H1 (cell line): ENCODE results near the gene SGK1. TPM values are rescaled to one million over a fixed set of nuclear protein-coding genes. Genes with fewer than 3 reads are reported as not detected.
"Not testable (repeated sequence)": the region's sequence is repeated elsewhere in the genome, so short reads cannot be mapped to it uniquely, and the experiment has no call there.

Source experiments
- CTCF ChIA-PET: fragments of 300-600 bp; sonication (Branson Sonifier 250); formaldehyde crosslinking; loops from one replicate; lab custom pipeline; 2021; ENCODE audit not compliant: partially characterized antibody; lab: Charles Lee
- POLR2A ChIA-PET: fragments of 300-600 bp; sonication (Branson Sonifier 250); formaldehyde crosslinking; loops from one replicate; lab custom pipeline; 2021; ENCODE audit warnings: inconsistent platforms; ENCODE audit not compliant: partially characterized antibody; lab: Charles Lee
- DNase-seq, 2 experiments: peaks; one replicate each; pipeline versions ENCODE4 v3.0.0 to v3.0.0-alpha.2; 2010 to 2022; ENCODE audit warnings: low spot score in 2 of 2, low read depth in 1 of 2, mixed read lengths in 1 of 2
- FAIRE-seq: peaks from 2 replicates; lab custom pipeline; 2011; peaks lifted over from hg19 to GRCh38; lab: Jason Lieb, UNC
- H2AFZ ChIP-seq: 2 replicates; pipeline ENCODE4 v1.8.1; 2012; ENCODE audit warnings: low read length, inconsistent platforms
- H2AK5ac ChIP-seq: 2 replicates; pipeline ENCODE4 v1.6.1; 2013; ENCODE audit warnings: low read depth, low read length
- H2BK120ac ChIP-seq: replicated peaks from 2 replicates; pipeline ENCODE3; 2013; ENCODE audit warnings: low read depth, low read length, inconsistent platforms
- H2BK12ac ChIP-seq: 2 replicates; pipeline ENCODE4 v1.6.1; 2013; ENCODE audit warnings: low read depth, low read length
- H2BK15ac ChIP-seq: 2 replicates; pipeline ENCODE4 v1.6.1; 2013; ENCODE audit warnings: low read length
- H2BK20ac ChIP-seq: 2 replicates; pipeline ENCODE4 v1.6.1; 2013; ENCODE audit warnings: low read length
- H2BK5ac ChIP-seq: 2 replicates; pipeline ENCODE4 v1.6.1; 2013; ENCODE audit warnings: low read depth, low read length
- H3K14ac ChIP-seq: 2 replicates; pipeline ENCODE4 v1.6.1; 2013; ENCODE audit warnings: inconsistent platforms; ENCODE audit not compliant: insufficient read length
- H3K18ac ChIP-seq: 2 replicates; pipeline ENCODE4 v1.6.1; 2013; ENCODE audit warnings: low read length; ENCODE audit errors: extremely low read depth
- H3K23ac ChIP-seq: 2 replicates; pipeline ENCODE4 v1.6.1; 2013; ENCODE audit warnings: inconsistent platforms; ENCODE audit not compliant: insufficient read length
- H3K23me2 ChIP-seq: 2 replicates; pipeline ENCODE4 v1.6.1; 2013; ENCODE audit warnings: low read depth, low read length
- H3K27ac ChIP-seq: 2 replicates; pipeline ENCODE4 v1.6.1; 2011; ENCODE audit warnings: low read depth, low read length, inconsistent platforms
- H3K27me3 ChIP-seq, 4 experiments: replicated peaks in 1 of 4; 1 replicate in 1 of 4; 2 replicates in 3 of 4; pipeline versions ENCODE4 v1.6.1 to v1.8.1; 2011 to 2013; ENCODE audit warnings: low read length in 3 of 4, mild to moderate bottlenecking in 3 of 4, inconsistent platforms in 2 of 4, mixed read lengths in 2 of 4, moderate library complexity in 1 of 4; ENCODE audit not compliant: control insufficient read depth in 3 of 4, insufficient read depth in 3 of 4; ENCODE audit errors: extremely low read depth in 1 of 4
- H3K36me3 ChIP-seq, 4 experiments: 2 replicates each; pipeline versions ENCODE4 v1.6.1 to v1.8.1; 2011 to 2013; ENCODE audit warnings: mild to moderate bottlenecking in 4 of 4, low read length in 3 of 4, moderate library complexity in 2 of 4, control low read depth in 1 of 4, inconsistent platforms in 1 of 4; ENCODE audit not compliant: insufficient read depth in 4 of 4, control insufficient read depth in 2 of 4
- H3K4ac ChIP-seq: replicated peaks from 2 replicates; pipeline ENCODE3; 2013; ENCODE audit warnings: low read length, low read depth, mixed read lengths, inconsistent platforms; ENCODE audit not compliant: insufficient read length
- H3K4me1 ChIP-seq, 4 experiments: replicated peaks in 1 of 4; 1 replicate in 1 of 4; 2 replicates in 3 of 4; pipeline versions ENCODE4 v1.6.1 to v1.8.1; 2011 to 2013; ENCODE audit warnings: low read length in 3 of 4, inconsistent platforms in 2 of 4, mixed read lengths in 1 of 4; ENCODE audit not compliant: insufficient read depth in 4 of 4, control insufficient read depth in 3 of 4
- H3K4me2 ChIP-seq, 2 experiments: 2 replicates each; pipeline versions ENCODE4 v1.6.1 to v1.8.1; 2011 to 2013; ENCODE audit warnings: low read depth in 2 of 2, low read length in 2 of 2, control low read depth in 1 of 2, inconsistent platforms in 1 of 2, mild to moderate bottlenecking in 1 of 2; ENCODE audit not compliant: insufficient read depth in 1 of 2
- H3K4me3 ChIP-seq, 4 experiments: fragments of 200-600, 300-600 bp in 1 of 4; sonication (generic), shearing (Covaris generic), sonication (Bioruptor Twin) in 1 of 4; 2 replicates each; pipeline versions ENCODE4 v1.5.1 to v1.8.1; 2011 to 2016; ENCODE audit warnings: low read length in 4 of 4, low read depth in 3 of 4, control low read depth in 2 of 4, inconsistent platforms in 2 of 4, mild to moderate bottlenecking in 2 of 4, mixed read lengths in 1 of 4, moderate library complexity in 1 of 4; ENCODE audit not compliant: insufficient read depth in 2 of 4; ENCODE audit errors: extremely low read depth in 1 of 4
- H3K56ac ChIP-seq: replicated peaks from 2 replicates; pipeline ENCODE3; 2013; ENCODE audit warnings: low read depth, mild to moderate bottlenecking, mixed read lengths, low read length, inconsistent platforms; ENCODE audit not compliant: insufficient read length
- H3K79me1 ChIP-seq: 2 replicates; pipeline ENCODE4 v1.6.1; 2013; ENCODE audit warnings: low read depth, low read length, control low read depth
- H3K79me2 ChIP-seq, 2 experiments: 2 replicates each; pipeline versions ENCODE4 v1.6.1 to v1.8.1; 2012 to 2013; ENCODE audit warnings: low read length in 2 of 2, mild to moderate bottlenecking in 2 of 2, inconsistent platforms in 1 of 2; ENCODE audit not compliant: insufficient read depth in 2 of 2, control insufficient read depth in 1 of 2
- H3K9ac ChIP-seq, 4 experiments: replicated peaks in 1 of 4; 1 replicate in 1 of 4; 2 replicates in 3 of 4; pipeline versions ENCODE4 v1.6.1 to v1.8.1; 2011 to 2013; ENCODE audit warnings: low read depth in 3 of 4, low read length in 3 of 4, control low read depth in 2 of 4, mild to moderate bottlenecking in 2 of 4, moderate library complexity in 2 of 4, inconsistent platforms in 1 of 4; ENCODE audit errors: extremely low read depth in 1 of 4
- H3K9me3 ChIP-seq, 2 experiments: 2 replicates each; pipeline versions ENCODE4 v1.6.1 to v1.8.1; 2012 to 2013; ENCODE audit warnings: mild to moderate bottlenecking in 2 of 2, moderate library complexity in 2 of 2, control low read depth in 1 of 2, inconsistent platforms in 1 of 2, low read depth in 1 of 2, low read length in 1 of 2, mixed read lengths in 1 of 2; ENCODE audit not compliant: insufficient read depth in 2 of 2
- H4K20me1 ChIP-seq, 2 experiments: replicated peaks in 1 of 2; 2 replicates each; pipeline versions ENCODE3 to v1.8.1; 2011 to 2013; ENCODE audit warnings: inconsistent platforms in 2 of 2, low read length in 2 of 2, mild to moderate bottlenecking in 1 of 2; ENCODE audit not compliant: insufficient read depth in 2 of 2, control insufficient read depth in 1 of 2
- H4K5ac ChIP-seq: 2 replicates; pipeline ENCODE4 v1.6.1; 2013; ENCODE audit warnings: low read length, low read depth, mixed read lengths, inconsistent platforms; ENCODE audit not compliant: insufficient read length
- H4K8ac ChIP-seq: 2 replicates; pipeline ENCODE4 v1.8.0; 2013; ENCODE audit warnings: mild to moderate bottlenecking, moderate library complexity, low read length, inconsistent platforms; ENCODE audit not compliant: insufficient read depth; ENCODE audit errors: extremely low read depth
- H4K91ac ChIP-seq: replicated peaks from 2 replicates; pipeline ENCODE3; 2013; ENCODE audit warnings: low read length, mixed read lengths, inconsistent platforms; ENCODE audit not compliant: insufficient read length
- WGBS, 2 experiments: shearing (Covaris generic) in 1 of 2; methylation state at CpG; one replicate each; pipeline versions ENCODE4 v1.1.6 to v1.1.7; 2013 to 2015; ENCODE audit warnings: low lambda C conversion rate in 2 of 2, mixed read lengths in 2 of 2, inconsistent platforms in 1 of 2, low coverage in 1 of 2, missing lambda C conversion rate in 1 of 2; ENCODE audit not compliant: insufficient replicate concordance in 2 of 2, insufficient coverage in 1 of 2, insufficient read length in 1 of 2; ENCODE audit errors: extremely low coverage in 1 of 2, missing lambda C conversion rate in 1 of 2; 5-methylcytosine and 5-hydroxymethylcytosine counted together
- polyA plus RNA-seq, 7 experiments: library from polyadenylated mRNA; depleted of rRNA in 3 of 7; stranded (reverse) in 5 of 7; unstranded in 2 of 7; fragments of >200 nt in 5 of 7; fragments of 200-250 nt in 2 of 7; gene quantifications; 1 replicate in 5 of 7; 2 replicates in 1 of 7; 4 replicates in 1 of 7; pipeline versions ENCODE4 v1.2.1 to v1.2.3, GENCODE V29; 2011 to 2013; ENCODE audit warnings: missing spikeins in 2 of 7, mixed read lengths in 2 of 7
- total RNA-seq: library from RNA; stranded (reverse); fragmentation: NEBNext Ultra II Directional; extraction: Animal tissue kit (Norgen Biotek cat#: 25700); gene quantifications from 2 replicates; pipeline ENCODE4 v1.2.1, GENCODE V29; 2021

Gene SGK1
- total and polyA plus RNA-seq, 2 of the 8 experiments (the other 6 are each of a cell fraction or from before 2014, with no cell fraction given), result 14.5 to 18.4 TPM

- H2AFZ ChIP-seq, H3K9ac ChIP-seq, H3K4me3 ChIP-seq, H3K27ac ChIP-seq, H3K4ac ChIP-seq, H3K79me2 ChIP-seq, H3K4me2 ChIP-seq, H3K4me1 ChIP-seq, H2BK5ac ChIP-seq, FAIRE-seq, POLR2A ChIA-PET, H3K27me3 ChIP-seq, H2BK120ac ChIP-seq, H2BK15ac ChIP-seq, H3K79me1 ChIP-seq, H2AK5ac ChIP-seq, DNase-seq, H3K18ac ChIP-seq, H3K56ac ChIP-seq, H3K23me2 ChIP-seq, H2BK20ac ChIP-seq, H3K23ac ChIP-seq, H4K91ac ChIP-seq, H3K14ac ChIP-seq, H4K8ac ChIP-seq, H4K5ac ChIP-seq, H2BK12ac ChIP-seq, H3K9me3 ChIP-seq, H4K20me1 ChIP-seq, H3K36me3 ChIP-seq: not testable (repeated sequence)
- CTCF ChIA-PET, result interaction anchor here (0.7 to 1.3 kb wide), 3 partner anchors 34 to 556 kb away, joined by 3 to 5 read pairs (median 3); no protein-coding TSS in a partner anchor
- 92% methylated on average over 2 of the region's 2 CpGs; no CpG with 5 or more reads in 1 of the 2 experiments for WGBS, 2 experiments
Measured at GRCh38 chr6:134213410-134213809, 104.5 kb downstream of the SGK1 start.
